HT-29 (cell line): ENCODE results near the gene FAF1. TPM values are rescaled to one million over a fixed set of nuclear protein-coding genes. Genes with fewer than 3 reads are reported as not detected.
"Not testable (repeated sequence)": the region's sequence is repeated elsewhere in the genome, so short reads cannot be mapped to it uniquely, and the experiment has no call there.

Source experiments
- DNase-seq: peaks from one replicate; pipeline ENCODE4 v3.0.0-alpha.2; 2015; ENCODE audit warnings: low spot score
- total RNA-seq: library from RNA; depleted of rRNA; stranded (reverse); fragments of >200 nt; shearing (Covaris generic); gene quantifications from 2 replicates; pipeline ENCODE4 v1.2.3, GENCODE V29; 2014

FAF1 gene
- total RNA-seq, 1 experiment from 2014 or later = 25.9 TPM

DNA sequence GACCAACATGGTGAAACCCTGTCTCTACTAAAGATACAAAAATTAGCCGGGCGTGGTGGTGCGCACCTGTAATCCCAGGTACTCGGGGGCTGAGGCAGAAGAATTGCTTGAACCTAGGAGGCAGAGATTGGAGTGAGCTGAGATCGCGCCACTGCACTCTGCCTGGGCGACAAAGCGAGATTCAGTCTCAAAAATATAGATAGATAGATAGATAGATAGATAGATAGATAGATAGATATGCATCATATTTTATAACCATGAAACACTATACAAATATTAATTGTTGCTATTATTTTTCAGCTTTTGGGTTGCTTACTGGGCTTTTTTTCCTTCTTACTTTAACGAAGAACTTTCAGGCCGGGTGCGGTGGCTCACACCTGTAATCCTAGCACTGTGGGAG is 4.8 kb upstream of the FAF1 start:
- DNase-seq = no peak

DNA sequence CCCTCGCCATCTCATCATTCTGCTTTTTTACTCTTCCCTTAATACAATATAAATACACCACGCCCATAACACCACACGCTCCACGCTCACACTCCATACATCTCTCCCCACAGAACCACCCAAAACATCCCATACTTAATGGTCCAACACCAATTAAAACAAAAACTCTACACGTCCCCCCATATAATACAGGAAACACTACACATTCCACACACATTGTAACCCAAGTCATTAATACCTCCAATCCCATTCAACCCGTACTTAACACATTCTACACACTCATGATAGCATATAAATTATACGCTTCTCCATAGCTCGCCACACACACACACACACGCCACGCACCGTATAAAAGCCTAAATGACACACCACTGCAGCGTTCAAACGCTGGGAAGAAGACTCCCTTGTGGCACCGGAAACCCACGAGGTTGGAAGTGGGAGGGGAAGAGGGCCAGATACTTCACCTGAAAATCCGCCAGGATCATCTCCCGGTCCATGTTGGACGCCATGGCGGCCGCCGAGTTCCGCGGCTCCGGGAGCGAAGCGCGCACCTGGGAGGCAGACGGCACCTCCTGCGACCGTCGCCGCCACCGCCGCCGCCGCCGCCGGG is 659 bp downstream of the FAF1 start:
- peak; percentile 55 for DNase-seq

DNA sequence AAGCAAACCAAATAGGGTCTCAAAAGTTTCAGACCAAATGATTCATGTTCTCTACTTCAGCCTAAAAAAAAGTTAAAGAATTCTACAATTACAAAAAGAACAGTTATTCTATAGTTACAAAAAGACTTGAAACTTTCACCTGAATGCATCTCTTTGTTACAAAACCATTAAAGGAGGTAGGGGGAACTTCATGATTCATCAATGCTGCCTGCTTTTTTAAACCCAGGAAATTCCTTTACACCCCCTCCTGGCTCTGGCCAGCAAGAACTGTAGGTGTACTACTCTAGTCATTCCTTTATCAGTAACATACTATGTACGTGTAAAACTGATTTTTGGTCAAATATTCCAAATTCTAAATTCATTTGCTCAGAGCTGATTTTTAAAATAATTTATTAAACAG is 5.0 kb downstream of the FAF1 start:
- no peak for DNase-seq

DNA sequence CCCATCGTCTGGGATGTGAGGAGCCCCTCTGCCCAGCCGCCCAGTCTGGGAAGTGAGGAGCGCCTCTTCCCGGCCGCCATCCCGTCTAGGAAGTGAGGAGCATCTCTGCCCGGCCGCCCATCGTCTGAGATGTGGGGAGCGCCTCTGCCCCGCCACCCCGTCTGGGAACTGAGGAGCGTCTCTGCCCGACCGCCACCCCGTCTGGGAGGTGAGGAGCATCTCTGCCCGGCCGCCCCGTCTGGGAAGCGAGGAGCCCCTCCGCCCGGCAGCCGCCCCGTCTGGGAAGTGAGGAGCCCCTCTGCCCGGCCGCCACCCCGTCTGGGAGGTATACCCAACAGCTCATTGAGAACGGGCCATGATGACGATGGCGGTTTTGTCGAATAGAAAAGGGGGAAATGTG is 7.5 kb downstream of the FAF1 start:
- DNase-seq = not testable (repeated sequence)

DNA sequence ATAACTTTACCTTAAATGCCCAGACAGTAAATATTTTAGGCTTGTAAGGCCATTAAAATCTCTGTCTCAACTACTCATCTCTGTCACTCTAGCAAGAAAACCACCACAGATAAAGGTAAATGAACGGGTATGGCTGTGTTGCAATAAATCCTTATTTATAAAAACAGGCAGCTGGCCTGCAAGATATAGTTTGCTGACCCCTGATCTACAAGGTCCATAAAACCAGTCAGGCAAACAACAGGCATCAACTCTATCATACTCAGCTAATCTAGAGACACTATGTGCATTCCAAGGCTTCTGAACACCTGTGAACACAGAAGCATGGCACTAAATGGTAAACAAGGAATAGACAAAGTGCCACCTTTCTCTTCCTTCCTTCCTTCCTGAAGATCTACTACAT is 9.7 kb downstream of the FAF1 start:
- no peak for DNase-seq

DNA sequence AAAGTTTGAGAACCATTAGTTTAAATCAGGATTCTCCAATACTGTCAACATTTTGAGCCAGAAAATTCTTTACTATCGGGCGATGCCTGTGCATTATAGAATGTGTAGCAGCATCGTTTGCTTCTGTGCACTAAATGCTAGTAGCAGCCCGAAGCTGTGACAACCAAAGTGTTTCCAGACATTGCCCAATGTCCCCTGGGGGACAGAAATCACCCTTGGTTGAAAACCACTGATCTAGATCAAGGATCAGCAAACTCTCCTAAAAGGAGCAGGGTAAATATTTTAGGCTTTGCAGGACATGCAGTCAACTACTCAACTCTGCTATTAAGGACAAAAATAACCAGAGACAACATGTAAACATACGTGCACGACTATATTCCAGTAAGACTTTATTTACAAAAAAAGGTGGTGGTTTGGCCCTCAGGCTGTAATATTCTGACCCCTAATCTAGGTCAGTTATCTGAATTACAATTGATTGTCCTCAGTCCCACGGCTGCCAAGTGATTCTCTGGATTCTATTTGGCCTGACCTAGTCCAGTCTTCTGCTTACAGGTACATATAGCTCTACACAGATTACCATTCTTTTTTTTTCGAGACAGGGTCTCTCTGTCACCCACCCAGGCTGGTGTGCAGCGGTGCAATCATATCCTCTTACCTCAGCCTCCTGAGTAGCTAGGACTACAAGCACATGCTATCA is 10.6 kb downstream of the FAF1 start:
- no peak for DNase-seq

DNA sequence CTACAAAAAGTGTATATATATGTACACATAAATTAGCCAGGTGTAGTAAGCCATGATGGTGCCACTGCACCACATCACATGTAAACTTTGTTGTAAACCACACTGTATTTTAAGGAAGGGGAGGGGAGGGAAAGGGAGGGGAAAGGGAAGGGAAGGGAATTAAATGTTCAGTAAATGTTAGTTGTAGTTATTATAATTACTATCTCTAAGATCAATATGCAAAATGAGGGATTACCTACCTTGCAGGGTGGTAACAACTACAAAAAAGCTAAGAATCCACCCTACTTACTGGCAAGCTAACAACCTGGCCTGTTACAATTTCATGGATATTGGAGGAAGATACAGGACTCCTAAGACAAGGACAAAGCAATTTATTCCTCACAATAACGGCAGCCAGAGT is 17.7 kb downstream of the FAF1 start:
- no peak for DNase-seq

DNA sequence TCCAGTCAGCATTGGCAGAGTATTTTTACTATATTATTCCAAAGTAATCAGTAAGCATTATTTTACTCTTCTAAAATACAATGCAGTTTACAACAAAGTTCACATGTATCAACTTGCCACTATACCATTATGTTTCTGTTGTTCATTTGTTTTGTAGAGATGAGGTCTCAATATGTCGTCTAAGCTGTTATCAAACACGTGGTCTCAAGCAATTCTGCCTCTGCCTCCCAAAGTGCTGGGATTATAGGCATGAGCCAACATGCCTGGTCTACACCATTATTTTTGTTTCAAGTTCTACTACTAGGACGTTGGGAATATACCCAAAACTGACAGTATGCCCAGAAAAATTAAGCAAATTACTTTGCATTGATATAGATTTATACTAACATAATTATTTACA is 19.8 kb downstream of the FAF1 start:
- no peak for DNase-seq

DNA sequence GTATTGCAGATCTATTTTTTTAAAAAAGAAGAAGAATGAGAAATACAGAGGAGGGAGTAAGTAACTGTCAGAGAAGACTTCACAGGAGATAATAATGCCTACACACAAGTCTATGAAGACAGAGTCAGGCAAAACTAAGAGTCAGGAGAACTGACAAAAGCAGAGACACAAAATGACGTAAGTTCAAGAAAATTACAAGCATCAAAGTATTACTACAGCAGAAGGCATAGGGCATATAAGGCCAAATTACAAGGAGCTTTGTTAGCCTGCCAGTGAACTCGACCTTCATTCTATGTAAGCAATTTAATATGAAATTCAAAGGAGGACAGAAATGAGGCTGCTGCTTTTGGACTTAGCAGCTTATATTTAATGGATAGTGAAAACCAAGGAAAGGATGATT is 23.7 kb downstream of the FAF1 start:
- no peak for DNase-seq

DNA sequence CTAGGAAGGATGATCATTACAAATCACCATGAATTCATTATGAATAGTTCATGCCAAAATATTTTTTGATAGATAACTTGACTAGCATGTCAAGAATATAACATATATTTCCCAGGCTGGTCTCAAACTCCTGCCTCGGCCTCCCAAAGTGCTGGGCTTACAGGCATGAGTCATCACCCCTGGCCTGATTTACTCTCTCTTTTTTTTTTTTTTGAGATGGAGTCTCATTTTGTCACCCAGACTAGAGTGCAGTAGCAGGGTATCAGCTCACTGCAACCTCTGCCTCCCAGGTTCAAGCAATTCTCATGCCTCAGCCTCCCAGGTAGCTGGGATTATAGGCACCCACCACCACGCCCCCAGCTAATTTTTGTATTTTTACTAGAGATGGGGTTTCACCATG is 24.8 kb downstream of the FAF1 start:
- not testable (repeated sequence) for DNase-seq

DNA sequence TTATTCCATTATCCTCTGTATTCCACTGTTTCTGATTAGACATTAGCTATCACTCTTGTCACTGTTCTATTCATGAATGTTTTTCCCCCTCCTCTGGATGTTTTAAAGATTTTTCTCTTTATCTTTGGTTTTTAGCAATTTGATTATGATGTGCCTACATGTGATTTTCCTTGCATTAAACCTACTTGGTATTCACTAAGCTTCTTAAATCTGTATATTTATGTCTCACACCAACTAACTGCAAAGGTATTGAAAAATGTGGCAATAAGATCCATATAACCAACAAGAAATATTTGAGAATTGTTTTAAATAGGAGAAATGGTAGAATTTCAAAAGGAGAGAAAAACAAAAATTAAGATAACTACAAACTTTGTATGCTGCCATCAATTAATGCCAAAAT is 25.2 kb downstream of the FAF1 start:
- no peak for DNase-seq

DNA sequence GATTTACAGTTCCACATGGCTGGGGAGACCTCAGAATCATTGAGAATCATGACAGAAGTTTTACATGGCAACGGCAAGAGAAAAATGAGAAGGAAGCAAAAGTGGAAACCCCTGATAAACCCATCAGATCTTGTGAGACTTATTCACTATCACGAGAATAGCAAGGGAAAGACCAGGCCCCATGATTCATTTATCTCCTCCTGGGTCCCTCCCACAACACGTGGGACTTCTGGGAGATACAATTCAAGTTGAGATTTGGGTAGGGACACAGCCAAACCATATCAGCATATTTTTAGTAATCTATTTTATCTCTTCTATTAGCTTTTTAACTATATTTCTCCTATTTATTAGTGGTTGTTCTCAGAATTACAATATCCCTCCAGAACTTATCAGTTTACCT is 26.3 kb downstream of the FAF1 start:
- not testable (repeated sequence) for DNase-seq

DNA sequence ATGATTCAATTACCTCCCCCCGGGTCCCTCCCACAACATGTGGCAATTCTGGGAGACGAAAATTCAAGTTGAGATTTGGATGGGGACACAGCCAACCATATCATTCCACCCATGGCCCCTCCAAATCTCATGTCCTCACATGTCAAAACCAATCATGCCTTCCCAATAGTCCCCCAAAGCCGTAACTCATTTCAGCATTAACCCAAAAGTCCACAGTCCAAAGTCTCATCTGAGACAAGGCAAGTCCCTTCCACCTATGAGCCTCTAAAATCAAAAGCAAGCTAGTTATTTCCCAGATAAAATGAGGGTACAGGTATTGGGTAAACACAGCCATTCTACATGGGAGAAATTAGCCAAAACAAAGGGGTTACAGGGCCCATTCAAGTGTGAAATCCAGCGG is 28.0 kb downstream of the FAF1 start:
- not testable (repeated sequence) for DNase-seq

DNA sequence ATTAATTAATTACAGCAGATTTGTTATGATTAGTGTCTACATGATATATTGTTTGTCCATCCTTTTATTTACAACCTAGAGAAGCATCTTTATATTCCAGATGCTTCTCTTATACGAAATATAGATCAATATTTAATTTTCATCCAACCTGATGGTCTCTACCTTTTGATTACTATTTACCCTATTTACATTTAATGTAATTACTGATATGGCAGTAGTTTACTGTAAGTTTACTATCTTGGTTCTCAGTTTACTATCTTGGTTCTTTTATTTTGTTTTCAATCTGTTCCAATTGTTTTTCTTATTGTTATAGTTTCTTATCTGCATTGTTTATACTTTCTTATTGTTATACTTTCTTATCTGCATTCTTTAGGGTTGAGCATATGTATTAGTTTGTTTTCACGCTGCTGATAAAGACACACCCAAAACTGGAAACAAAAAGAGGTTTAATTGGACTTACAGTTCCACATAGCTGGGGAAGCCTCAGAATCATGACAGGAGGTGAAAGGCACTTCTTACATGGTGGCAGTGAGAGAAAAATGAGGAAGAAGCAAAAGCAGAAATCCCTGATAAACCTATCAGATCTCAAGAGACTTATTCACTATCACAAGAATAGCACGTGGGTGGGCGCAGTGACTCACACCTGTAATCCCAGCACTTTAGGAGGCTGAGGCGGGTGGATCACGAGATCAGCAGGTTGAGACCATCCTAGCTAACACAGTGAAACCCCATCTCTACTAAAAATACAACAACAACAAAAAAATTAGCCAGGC is 28.9 kb downstream of the FAF1 start:
- DNase-seq = no peak

DNA sequence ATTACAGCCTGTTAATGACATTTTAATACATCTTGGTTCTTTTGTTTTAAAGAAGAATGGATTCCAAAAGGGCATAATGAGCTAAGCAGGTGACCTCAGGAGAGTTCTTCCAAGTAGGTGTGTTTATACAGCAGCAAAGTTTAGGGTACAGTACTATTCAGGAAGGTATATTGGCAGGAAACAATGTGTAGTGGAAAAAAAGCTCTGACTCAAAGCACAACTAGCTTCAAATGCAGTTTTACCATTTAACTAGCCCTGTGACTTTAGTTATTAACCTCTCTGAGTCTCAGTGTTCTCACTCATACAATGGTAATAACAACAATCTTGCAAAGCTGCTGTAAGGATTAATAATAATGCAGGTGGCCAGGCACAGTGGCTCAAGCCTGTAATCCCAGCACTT is 29.9 kb downstream of the FAF1 start:
- DNase-seq = no peak

DNA sequence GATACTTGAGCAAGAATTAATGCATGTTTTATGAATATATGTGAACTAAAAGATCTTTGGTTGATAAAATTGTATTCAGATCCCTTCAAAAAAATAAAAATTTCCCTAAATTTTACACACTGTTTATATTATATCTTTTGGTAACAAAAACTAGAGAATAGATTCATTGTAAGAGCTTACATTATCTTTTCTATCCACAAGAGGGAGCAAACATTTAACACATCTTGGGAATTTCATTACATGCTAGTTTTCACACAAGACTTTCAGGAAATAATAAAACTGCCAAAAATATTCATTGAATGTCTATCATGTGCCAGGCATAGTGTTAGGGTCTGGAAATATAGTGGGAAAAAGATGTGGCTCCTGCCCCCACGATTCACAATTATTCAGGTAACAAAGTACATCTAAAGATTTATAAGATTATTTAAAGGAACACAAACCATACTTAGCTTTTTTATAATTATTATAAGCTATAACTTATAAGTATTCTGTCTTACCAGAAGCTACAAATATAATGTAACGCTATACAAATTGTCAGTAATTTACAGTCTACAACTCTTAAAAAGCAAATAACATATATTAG is 30.6 kb downstream of the FAF1 start:
- peak; percentile 40 for DNase-seq

DNA sequence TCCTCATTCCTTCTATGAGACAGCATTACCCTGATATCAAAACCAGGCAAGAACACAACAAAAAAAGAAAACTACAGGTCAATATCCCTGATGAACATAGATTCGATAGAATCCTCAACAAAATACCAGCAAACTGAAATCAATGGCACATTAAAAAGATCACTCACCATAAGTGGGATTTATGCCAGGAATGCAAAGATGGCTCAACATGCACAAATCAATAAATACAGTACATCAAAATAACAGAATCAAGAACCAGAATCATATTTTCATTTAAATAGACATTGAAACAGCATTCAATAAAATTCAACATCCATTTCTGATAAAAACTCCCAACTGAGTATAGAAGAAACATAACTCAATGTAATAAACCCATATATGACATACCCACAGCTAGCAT is 36.5 kb downstream of the FAF1 start:
- DNase-seq = no peak

DNA sequence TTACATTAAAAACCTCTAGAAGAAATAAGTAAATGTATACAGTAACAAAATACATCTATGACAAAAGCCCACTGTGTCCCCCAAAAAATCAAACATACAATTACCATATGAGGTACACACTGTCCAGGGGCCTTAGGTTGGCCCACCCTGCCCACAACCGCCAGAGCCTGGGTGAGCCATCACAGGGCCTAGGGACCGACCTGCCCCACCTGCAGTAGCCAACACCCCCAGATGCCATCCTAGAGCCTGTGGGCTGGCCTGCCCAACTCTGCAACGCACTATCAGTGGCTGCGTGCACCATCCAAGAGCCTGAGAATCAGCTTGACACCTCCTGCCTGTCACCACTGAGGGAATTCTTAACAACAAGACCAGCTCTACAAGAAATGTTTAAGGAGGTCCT is 39.0 kb downstream of the FAF1 start:
- DNase-seq = no peak

DNA sequence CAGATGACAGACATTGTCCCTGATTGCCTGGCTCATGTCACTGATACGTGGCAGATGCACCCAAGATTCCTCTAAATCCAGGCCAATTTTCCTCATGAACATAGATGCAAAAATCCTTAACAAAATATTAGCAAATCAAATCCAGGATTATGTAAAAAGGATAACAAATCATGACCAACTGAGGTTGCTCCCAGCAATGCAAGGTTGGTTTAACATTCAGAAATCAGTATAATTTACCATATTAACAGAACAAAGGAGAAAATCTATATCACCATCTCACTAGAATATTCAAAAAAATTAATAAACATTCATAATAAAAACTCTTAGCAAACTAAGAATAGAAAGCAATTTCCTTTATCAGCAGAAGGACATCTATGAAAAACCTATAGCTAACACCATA is 39.7 kb downstream of the FAF1 start:
- DNase-seq = no peak

DNA sequence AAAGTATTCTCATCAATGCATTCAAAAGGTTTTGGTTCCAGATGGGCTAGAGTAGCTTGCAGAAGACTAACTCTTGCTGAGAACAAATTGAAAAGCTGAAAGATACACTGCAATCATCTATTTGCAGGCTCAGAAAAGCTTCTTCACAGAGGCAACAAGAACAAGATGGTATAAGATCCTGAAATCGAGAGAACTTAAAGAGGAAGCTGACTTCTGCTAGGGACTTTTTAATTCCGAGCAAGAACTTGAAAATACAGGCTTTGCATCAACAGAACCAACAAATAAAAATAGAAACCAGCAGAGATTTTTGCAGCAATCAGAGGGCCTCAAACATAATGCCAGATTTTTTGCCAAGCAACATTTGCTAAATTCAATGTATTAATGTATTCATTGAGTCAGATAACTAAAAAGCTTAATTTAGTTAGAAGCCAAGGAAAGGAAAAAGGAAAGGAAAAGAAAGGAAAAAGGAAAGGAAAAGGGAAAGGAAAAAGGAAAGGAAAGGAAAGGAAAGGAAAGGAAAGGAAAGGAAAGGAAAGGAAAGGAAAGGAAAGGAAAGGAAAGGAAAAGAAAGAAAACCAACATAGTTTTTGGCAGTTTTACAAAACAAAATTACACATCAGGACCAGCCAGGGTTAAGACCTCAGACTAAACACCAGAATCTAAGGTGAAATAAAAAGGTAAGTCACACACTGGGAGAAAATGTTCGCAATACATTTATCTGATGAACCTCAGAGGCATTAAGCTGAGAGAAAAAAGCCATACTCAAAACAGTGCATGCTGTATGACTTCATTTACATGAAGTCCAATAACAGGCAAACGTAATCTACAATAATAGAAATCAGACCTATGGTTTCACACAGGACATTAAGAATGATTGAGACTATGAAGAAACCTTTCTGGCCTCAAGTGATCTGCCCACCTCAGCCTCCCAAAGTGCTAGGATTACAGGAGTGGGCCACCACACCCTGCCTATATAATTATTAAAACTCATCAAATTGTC is 42.6 kb downstream of the FAF1 start:
- DNase-seq = no peak

DNA sequence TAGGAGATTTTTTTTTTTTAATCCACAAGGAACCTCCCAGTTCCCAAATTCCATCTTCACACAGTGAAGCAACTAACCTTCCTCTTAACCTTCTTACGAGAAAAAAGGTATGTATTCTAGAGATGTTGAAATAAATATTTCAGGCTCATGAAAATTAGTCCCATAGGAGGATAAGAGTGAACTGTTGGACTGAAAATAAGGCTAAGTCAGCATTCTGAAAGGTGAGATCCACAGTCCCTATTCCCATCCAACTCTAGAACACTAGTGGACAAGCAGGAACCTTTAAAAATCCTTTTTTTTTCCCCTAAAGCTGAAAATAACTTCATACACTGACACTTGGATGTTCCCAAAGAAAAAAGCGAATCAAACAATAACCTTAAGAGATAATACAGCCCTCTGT is 44.4 kb downstream of the FAF1 start:
- no peak for DNase-seq
